GM19397 (cell line): ENCODE data around the gene DCDC2.
"Not testable (repeated sequence)": the region's sequence is repeated elsewhere in the genome, so short reads cannot be mapped to it uniquely, and the experiment has no call there.

ENCODE experiments used
- ATAC-seq: cut with Tn5 transposase; IDR thresholded peaks from one replicate; pipeline ENCODE4 v1.9.1; 2021; ENCODE audit warnings: mild to moderate bottlenecking, moderate library complexity; ENCODE audit not compliant: unreplicated experiment

The DCDC2 gene

DNA sequence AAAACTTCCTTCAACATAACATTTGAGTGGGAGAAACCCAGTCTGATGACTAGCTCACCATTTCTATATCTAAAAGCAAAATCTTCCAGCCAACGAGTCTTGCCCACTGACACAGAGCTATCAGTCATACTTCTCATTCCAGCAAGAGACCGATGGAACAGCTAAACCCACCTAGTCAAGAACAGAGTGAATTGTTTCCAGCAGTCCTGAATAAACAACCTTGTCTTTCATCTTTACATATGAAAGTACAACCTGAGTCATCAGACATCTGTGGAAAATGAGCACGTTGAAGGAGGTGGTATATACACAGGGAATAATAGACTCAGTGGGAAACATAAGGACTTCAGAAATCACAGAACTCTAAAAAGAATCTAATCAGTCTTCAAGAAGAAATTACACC lies 208.0 kb downstream of the DCDC2 start:
- ATAC-seq = no peak

DNA sequence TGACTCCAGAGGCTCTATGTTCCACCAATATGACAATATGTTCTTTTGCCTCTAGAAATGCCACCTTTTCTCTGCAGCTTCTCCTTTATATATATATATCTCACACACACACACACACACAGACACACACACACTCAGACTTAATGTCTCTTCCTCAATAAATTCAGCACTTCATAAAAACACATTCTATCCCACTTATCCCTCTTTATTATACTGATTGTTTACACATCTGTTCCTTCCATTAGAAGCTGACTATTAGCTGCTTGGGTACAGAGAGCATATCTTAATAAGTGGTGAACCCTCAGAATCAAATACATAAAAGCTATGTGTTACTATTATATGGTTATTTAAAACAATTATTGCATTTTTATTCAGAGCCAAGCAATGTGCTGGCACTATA lies 208.6 kb downstream of the DCDC2 start:
- no peak for ATAC-seq

DNA sequence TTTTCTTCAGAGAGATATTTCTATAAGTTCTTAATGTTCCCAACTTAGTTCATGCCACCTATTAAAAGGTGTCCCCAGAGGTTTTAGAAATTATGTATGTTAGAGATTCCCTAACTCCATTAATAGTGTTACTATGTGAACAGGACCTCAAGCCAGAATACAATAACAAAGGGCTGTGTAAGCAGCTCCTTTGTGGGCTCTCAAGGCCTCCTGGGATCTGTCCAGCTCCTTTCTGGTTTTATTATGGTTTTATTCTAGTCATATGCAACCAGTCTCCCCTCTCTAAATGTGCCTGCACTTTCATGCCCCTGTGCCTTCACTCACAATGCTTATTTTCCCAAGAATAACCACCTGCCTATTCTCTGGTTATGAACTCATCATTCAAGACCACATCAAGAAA lies 209.2 kb downstream of the DCDC2 start:
- ATAC-seq = no peak

DNA sequence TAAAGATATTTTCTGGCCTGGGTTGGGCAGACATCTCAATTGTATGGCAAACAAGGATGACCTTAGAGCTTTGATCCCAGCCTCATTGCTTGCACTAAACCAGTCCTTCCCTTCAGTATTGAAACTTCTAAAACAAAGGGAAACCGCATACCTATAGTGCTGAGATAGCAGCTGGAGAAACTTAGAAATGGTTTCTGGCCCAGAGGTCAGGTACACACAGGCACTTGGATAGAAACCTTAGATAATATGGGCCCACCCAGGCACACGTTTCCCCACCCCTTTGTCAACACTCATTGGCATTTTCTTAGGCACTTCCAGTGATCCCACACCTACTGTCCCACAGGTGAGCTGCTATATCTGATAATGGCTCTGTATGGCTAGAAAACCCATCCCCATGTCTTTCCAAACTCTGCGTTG lies 209.7 kb downstream of the DCDC2 start:
- ATAC-seq = no peak

DNA sequence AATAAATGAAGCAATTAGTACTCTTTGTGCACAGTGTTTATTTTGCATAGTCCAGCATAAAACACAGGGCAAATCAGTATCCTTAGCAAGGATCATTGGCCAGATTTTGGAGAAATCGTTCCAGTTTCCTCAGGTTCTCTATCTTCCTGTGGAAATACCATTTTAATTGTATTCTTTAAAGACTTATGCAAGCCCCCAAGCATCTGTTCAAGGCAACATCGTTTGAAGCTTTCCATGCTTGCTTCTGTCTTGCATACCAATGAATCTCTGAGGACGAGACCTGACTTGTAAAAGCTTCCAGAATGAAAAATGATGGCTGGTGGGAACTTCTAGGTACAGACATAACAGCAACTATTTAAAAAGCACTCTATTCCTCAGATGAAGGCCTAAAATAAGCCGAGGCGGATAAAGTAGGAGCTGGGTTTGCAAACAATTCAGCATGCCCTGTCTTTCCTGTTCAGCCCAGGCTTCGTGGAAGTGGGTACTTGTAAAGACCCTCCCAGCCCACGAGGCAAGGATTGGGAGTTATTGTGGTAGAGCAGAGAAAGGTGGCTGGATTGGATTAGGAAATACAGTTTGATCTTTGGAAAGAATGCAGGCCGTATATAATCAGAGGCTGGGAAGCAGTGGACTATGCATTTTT lies 210.2 kb downstream of the DCDC2 start:
- ATAC-seq = no peak

DNA sequence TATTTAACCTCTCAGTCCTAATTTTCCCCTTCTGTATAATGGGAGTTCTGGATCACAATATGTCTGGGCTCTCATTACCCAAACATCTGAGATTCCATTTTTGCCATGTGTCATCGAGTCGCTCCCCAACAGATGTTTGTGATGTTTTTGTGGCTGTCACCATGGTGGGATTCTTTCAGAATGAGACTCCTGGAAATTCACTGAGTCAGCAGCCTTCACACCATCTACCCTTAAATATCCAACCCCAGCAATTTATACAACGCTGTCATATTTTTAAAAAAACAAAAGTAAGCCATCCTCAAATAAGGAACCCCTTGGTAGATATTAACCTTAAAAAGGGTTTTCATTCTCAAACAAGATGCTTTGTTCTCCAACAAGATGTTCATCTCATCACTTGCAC lies 211.0 kb downstream of the DCDC2 start:
- ATAC-seq = no peak

DNA sequence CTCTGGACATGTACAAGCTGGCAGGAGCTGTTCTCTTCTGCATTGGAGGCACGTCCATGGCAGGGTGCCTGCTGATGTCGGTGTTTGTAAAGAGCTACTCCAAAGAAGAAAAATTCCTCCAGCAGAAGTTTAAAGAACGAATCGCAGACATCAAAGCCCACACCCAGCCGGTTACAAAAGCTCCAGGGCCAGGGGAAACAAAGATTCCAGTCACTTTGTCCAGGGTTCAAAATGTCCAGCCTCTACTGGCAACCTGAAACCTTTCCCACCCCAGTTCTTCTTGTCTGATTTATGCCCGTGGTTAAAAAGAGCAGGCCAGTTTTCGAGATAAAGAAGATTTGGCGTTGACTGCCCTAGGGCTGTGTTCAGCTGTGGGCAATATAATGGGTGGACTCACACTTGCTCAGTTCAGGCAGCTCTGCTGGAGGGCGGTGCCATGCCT lies 212.1 kb downstream of the DCDC2 start:
- ATAC-seq = no peak

DNA sequence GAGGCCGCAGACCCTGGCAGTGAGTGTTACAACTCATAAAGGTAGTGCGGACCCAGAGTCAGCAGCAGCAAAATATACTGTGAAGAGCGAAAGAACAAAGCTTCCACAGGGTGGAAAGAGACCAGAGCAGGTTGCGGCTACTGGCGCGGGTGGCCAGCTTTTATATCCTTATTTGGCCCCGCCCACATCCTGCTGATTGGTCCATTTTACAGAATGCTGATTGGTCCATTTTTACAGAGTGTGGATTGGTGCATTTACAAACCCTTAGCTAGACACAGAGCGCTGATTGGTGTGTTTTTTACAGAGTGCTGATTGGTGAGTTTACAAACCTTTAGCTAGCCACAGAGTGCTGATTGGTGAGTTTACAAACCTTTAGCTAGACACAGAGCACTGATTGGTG lies 215.1 kb downstream of the DCDC2 start:
- ATAC-seq = not testable (repeated sequence)

DNA sequence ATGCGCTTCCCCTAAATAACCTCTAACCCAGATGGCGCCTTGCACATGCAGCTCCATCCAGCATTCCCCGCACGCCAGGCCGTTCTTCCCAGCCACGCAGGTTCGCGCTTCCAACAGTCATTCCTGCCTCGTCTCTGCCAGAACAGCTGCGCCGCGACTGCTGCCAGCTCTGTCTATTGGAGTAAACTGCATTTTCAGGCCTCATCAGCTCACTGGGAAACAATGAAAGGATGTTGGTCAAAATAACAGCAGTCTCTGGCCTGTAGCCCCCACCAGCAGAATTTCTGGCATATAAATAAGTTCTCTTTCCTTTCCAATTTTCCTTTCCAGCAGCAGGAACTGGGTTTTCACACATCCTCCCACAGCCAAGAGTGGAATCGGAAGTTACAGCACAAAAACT lies 217.3 kb downstream of the DCDC2 start:
- ATAC-seq = no peak

DNA sequence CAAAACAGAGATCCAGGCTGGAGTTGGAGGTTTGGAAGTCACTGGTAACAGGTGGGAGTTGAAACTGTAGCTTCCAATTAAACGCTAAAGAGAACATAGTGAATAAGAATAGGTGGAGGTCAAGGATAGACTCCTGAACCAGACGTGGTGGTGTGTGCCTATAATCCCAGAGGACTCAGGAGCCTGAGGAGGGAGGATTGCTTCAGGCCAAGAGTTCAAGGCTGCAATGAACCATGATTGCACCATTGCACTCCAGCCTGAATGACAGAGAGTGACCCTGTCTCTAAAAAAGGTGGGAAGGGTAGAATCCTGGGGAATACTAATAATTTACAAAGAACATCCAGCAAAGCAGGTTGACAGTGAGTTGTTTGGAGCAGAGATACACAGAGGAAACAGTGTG lies 218.2 kb downstream of the DCDC2 start:
- no peak for ATAC-seq

DNA sequence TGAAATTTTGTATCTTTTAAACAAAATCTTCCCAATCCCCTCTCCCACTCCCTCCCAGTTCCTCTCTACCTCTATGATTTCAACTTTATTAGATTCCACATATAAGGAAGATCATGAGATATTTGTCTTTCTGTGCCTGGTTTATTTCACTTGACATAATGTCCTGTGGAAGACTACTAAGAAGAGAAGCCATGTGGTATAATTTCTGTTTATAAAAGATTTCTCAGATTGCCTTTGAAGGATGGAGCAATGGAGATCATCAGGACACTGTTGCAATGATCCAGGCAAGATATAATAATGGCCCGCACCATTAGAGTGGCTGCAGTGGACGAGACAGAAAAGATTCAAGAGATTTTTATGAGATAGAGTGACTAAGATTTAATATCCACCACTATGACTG lies 218.8 kb downstream of the DCDC2 start:
- no peak for ATAC-seq

DNA sequence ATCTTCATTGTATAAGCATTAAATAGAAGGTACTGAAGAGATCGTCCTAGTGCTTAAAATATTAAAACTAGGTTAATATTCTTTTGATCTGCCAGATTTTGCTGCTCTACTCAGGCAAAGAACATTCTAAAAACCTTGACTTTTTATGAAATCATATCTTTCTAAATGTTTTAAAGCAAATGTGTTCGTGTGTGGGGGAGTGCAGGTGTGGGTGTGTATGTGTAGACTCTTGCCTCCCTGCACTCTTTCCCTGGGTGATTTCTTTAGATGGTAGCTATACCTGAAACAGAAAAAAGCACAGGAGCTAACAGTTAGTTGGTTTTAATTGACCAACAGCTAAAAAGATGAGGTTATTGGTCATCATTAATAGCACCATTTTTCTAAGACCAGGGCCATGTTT lies 226.1 kb downstream of the DCDC2 start:
- no peak for ATAC-seq

DNA sequence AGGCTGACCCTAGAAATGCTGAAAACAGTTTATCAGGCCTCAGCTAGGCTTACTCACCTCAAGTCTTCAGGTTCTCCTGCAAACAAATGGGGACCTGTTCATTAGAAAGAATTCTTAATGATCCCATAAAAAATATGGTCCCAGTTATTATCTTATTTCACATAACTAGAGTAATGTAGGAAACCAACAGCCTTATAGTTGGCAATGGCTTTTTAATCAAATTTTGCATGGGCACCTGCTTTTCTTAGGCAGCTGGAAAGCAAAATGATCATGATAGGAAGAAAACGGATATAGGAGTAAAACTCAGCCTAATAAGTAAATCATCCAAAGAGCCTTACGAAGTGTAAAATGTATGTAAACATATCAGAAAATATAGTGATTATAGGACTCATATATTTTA lies 230.5 kb downstream of the DCDC2 start:
- no peak for ATAC-seq

DNA sequence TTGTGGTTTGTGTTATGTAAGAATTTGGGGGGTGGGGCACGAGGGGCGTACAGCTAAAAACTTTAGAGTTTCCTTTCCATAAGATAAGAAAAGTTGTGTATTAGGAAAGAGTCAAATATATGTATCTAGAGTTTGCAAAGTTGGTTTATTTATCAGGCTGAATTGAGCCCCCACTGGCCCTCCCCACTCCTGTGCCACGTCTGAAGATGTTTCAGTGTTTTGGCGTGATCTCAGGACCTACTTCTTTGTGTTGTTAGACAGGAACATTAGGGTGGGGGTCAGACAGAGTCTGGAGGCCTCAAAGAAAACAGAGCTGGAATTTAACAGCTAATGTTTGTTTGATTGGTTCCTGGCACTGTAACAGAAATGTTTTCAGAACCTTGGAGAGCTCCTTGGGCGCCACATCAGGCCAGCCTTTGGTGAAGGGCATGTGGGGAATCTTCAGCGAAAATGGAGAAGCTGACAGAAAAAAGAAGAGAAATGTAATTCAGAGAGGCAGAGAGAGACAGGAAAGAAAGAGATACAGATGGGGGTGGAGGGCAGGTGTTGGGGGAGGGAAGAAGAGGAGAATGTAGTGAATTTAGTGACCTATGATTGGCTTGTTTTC lies 231.2 kb downstream of the DCDC2 start:
- ATAC-seq = no peak

DNA sequence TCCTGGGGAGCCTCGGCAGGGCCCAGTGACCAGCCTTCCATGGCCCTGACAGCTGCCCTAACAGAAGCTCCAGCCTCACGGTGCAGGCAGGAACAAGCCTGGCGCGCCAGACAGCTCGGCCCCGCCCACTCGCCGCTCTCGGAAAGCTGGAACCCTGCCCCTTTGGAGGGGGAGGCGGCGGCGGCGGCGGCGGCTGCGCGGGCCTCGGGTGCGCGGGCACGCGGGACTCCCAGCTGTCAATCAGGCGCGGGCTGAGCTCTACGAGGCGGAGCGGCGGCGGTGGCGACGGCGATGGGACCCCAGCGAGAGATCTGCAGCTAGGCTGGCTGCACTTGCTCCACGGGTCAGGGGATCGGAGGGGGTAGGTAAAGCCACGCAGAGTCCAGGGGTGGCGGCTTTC lies 231.9 kb downstream of the DCDC2 start, which contains the start of gene NRSN1:
NRSN1 (plus strand) TSS at position 236 of the 400 bp plus-strand sequence. CDS start 8,113 bp downstream, outside the sequence.
- no peak for ATAC-seq

DNA sequence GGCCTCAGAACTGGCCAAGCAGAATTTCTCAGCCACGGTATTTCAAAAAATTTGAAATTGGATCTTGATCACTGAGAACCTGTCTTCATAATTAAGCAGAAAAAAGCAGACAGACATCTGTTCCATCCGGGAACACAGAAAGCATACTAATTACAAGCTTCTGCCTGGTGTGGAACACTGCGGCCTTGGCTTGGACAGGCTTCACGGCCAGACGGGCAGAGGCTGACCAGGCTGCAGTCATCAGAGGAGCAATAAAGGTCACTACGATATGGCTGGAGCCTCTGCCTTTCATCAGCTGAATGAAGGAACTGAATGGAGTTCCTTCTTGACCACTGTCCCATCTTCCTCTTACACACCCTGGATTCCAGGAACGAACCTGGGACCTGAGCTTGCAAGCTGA lies 235.7 kb downstream of the DCDC2 start:
- no peak for ATAC-seq
